Measurements from ENCODE around the gene KIF26A. TPM values are rescaled to one million over a fixed set of nuclear protein-coding genes. Genes with fewer than 3 reads are reported as not detected.
A peak's percentile ranks its signal among the peaks of the same experiment; 100 is the strongest.

KIF26A gene
- polyA plus RNA-seq, 1 of the 3 experiments (the other 2 are of a cell fraction), result 1.7 TPM

DNA sequence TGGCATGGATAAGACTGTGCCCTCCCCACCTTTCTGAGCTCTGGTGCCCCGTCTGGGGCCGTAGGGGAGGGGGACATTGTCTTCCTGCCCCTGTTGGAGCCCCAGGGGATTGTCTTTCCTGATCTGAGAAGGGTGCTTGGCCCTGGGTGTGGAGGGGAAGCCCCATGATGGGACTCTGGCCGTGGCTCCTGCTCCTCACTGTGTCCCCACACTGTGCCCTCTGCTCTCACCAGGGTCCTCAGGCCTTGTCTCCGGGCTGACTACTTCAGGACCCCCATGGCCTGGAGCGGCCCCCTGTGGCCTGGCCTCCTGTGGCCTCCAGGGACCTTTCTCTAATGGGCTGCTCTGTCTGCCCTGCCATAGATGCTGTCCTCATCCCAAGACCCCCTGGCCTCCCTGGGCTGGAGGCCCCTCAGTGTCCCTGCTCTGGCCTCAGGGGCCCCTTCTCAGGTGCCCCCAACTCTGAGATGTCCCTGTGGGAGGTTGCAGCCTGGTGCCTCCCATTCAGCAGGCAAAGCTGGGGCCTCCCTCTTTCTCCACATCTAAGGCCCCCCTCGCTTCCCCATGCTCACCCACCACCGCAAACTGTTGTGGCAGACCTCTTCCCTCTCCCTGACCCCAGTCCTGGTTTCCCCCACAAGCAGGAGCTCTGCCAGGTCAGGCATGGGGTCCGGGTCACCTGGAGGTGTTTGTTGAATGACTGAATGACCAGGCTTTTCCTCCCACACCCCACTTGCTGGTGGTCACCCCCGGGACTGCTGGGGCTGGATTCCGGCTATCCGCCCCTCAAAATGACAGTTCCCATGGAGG, 4.0 kb downstream of the KIF26A start:
- Histone ChIP-seq H3F3A (replicated peaks; ENCODE audit: insufficient read depth) (no peaks in the 10 kb centered on the region), H3K4me3 (ENCODE audit: low read depth in 2 of 2, low read length in 1 of 2) (no peak overlapping the region; a peak in 1 of 4 replicates), H3K27me3 (ENCODE audit: insufficient read depth) (no peaks in the 10 kb centered on the region), H2AFZ (ENCODE audit: low read depth) (no peak overlapping the region), H3K4me2 (no peak overlapping the region), H3K36me3 (replicated peaks in 1 of 2; ENCODE audit: control insufficient read depth in 1 of 2, insufficient read depth in 2 of 2, low read length in 1 of 2) (no peaks in the 10 kb centered on the region), H3K9ac (no peak overlapping the region), H3K79me2 (ENCODE audit: insufficient read depth) (no peaks in the 10 kb centered on the region), H3K27ac (ENCODE audit: low read depth in 2 of 2, low read length in 1 of 2) (no peak overlapping the region; a peak in 1 of 4 replicates), H3K4me1 (ENCODE audit: control insufficient read depth in 1 of 2, insufficient read depth in 2 of 2, low read depth in 1 of 2, low read length in 1 of 2) (peaks cover 0 to 85% of the 10 kb centered on the region in 2 experiments; a peak in 1 of 4 replicates), H3K9me2 (no peaks in the 10 kb centered on the region), H4K20me1 (ENCODE audit: insufficient read depth) (no peaks in the 10 kb centered on the region), H3K9me3 (no peaks in the 10 kb centered on the region)
- POLR2A ChIA-PET, result no interaction called here
- CTCF ChIA-PET, result interaction anchor here (0.7 to 4.0 kb wide), 11 partner anchors 15 to 498 kb away, joined by 3 to 16 read pairs (median 4); no protein-coding TSS in a partner anchor
- TF ChIP-seq, protein P1, sequence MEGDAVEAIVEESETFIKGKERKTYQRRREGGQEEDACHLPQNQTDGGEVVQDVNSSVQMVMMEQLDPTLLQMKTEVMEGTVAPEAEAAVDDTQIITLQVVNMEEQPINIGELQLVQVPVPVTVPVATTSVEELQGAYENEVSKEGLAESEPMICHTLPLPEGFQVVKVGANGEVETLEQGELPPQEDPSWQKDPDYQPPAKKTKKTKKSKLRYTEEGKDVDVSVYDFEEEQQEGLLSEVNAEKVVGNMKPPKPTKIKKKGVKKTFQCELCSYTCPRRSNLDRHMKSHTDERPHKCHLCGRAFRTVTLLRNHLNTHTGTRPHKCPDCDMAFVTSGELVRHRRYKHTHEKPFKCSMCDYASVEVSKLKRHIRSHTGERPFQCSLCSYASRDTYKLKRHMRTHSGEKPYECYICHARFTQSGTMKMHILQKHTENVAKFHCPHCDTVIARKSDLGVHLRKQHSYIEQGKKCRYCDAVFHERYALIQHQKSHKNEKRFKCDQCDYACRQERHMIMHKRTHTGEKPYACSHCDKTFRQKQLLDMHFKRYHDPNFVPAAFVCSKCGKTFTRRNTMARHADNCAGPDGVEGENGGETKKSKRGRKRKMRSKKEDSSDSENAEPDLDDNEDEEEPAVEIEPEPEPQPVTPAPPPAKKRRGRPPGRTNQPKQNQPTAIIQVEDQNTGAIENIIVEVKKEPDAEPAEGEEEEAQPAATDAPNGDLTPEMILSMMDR (IDR thresholded peaks at IDR 0.05), result no peak
- TF ChIP-seq NRF1 (IDR thresholded peaks at IDR 0.05; ENCODE audit: low read depth, low read length) (no peak), RCOR1 (IDR thresholded peaks at IDR 0.05; ENCODE audit: low read length) (no peak), ELF1 (IDR thresholded peaks at IDR 0.05) (no peak), FOXJ3 (CRISPR knock-in tag; IDR thresholded peaks at IDR 0.05) (no peak)
- TF ChIP-seq, protein P2, sequence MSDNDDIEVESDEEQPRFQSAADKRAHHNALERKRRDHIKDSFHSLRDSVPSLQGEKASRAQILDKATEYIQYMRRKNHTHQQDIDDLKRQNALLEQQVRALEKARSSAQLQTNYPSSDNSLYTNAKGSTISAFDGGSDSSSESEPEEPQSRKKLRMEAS (IDR thresholded peaks at IDR 0.05; ENCODE audit: low read depth), result no peak
- TF ChIP-seq, protein P3, sequence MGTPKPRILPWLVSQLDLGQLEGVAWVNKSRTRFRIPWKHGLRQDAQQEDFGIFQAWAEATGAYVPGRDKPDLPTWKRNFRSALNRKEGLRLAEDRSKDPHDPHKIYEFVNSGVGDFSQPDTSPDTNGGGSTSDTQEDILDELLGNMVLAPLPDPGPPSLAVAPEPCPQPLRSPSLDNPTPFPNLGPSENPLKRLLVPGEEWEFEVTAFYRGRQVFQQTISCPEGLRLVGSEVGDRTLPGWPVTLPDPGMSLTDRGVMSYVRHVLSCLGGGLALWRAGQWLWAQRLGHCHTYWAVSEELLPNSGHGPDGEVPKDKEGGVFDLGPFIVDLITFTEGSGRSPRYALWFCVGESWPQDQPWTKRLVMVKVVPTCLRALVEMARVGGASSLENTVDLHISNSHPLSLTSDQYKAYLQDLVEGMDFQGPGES (IDR thresholded peaks at IDR 0.05; ENCODE audit: low read depth, low read length), result no peak
- DNase-seq, result peak; percentile 15
- WGBS (ENCODE audit: low lambda C conversion rate), result 81% methylated on average over 9 of the region's 11 CpGs

DNA sequence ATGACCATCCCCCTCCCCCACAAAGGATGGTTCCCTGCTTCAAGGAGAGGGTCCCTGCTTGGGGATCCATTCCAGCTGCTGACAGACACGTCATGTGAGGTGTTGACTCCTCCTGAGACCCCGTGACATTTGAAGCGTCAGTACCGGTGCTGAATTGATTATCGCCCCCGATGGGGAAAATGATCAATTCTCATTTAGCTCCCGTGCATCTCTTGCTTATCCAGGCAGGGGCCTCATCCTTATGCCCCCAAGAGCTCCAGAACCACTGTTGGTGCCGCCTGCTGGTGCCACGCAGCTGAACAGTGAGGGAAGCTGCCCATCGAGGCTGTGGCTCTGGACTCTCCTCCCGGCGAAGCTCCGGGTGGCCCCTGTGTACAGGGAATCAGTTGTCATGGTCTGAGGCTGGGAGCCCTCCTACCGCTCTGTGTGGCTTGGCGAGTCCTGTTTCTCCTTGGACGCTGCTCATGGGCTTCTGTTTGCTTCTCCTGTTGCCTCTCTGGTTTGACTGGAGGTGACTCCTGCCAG, 4.6 kb downstream of the KIF26A start:
- CTCF ChIA-PET, result interaction anchor here (0.7 to 4.0 kb wide), 12 partner anchors 15 to 497 kb away, joined by 3 to 16 read pairs (median 4); no protein-coding TSS in a partner anchor
- peak; percentile 30 for DNase-seq
- Histone ChIP-seq H3K79me2 (ENCODE audit: insufficient read depth) (no peaks in the 10 kb centered on the region), H2AFZ (ENCODE audit: low read depth) (no peak overlapping the region), H3K4me3 (ENCODE audit: low read depth in 2 of 2, low read length in 1 of 2) (no peak overlapping the region), H3K36me3 (replicated peaks in 1 of 2; ENCODE audit: control insufficient read depth in 1 of 2, insufficient read depth in 2 of 2, low read length in 1 of 2) (no peaks in the 10 kb centered on the region), H3K9ac (no peak overlapping the region), H3K4me1 (ENCODE audit: control insufficient read depth in 1 of 2, insufficient read depth in 2 of 2, low read depth in 1 of 2, low read length in 1 of 2) (peaks cover 0 to 88% of the 10 kb centered on the region in 2 experiments; a peak in 1 of 4 replicates), H4K20me1 (ENCODE audit: insufficient read depth) (no peaks in the 10 kb centered on the region), H3K4me2 (no peak overlapping the region), H3F3A (replicated peaks; ENCODE audit: insufficient read depth) (no peaks in the 10 kb centered on the region), H3K9me3 (no peaks in the 10 kb centered on the region), H3K27me3 (ENCODE audit: insufficient read depth) (no peaks in the 10 kb centered on the region), H3K9me2 (no peaks in the 10 kb centered on the region), H3K27ac (ENCODE audit: low read depth in 2 of 2, low read length in 1 of 2) (no peak overlapping the region; a peak in 1 of 4 replicates)
- WGBS (ENCODE audit: low lambda C conversion rate), result 89% methylated on average over 15 of the region's 16 CpGs
- TF ChIP-seq MXI1 (IDR thresholded peaks at IDR 0.05; ENCODE audit: low read depth, low read length) (no peak), TAF1 (IDR thresholded peaks at IDR 0.05; ENCODE audit: borderline replicate concordance, low read depth, low read length) (no peak)
- TF ChIP-seq, protein P4, sequence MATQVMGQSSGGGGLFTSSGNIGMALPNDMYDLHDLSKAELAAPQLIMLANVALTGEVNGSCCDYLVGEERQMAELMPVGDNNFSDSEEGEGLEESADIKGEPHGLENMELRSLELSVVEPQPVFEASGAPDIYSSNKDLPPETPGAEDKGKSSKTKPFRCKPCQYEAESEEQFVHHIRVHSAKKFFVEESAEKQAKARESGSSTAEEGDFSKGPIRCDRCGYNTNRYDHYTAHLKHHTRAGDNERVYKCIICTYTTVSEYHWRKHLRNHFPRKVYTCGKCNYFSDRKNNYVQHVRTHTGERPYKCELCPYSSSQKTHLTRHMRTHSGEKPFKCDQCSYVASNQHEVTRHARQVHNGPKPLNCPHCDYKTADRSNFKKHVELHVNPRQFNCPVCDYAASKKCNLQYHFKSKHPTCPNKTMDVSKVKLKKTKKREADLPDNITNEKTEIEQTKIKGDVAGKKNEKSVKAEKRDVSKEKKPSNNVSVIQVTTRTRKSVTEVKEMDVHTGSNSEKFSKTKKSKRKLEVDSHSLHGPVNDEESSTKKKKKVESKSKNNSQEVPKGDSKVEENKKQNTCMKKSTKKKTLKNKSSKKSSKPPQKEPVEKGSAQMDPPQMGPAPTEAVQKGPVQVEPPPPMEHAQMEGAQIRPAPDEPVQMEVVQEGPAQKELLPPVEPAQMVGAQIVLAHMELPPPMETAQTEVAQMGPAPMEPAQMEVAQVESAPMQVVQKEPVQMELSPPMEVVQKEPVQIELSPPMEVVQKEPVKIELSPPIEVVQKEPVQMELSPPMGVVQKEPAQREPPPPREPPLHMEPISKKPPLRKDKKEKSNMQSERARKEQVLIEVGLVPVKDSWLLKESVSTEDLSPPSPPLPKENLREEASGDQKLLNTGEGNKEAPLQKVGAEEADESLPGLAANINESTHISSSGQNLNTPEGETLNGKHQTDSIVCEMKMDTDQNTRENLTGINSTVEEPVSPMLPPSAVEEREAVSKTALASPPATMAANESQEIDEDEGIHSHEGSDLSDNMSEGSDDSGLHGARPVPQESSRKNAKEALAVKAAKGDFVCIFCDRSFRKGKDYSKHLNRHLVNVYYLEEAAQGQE (IDR thresholded peaks at IDR 0.05; ENCODE audit: low read depth, low read length), result no peak
- TF ChIP-seq, protein P2 (IDR thresholded peaks at IDR 0.05; ENCODE audit: low read depth), result no peak
- TF ChIP-seq, protein P1 (IDR thresholded peaks at IDR 0.05), result no peak
- POLR2A ChIA-PET, result no interaction called here

Data from SK-N-SH (cell line).